PFSK-1 (cell line): ENCODE results near the gene CFAP77.

Experiments used
- FOXP2 ChIP-seq: optimal IDR thresholded peaks from 2 replicates; pipeline ENCODE3; 2011; ENCODE audit warnings: borderline replicate concordance, control low read depth, inconsistent platforms; ENCODE audit not compliant: insufficient read depth; ENCODE audit errors: extremely low read length, extremely low read depth
- POLR2AphosphoS5 ChIP-seq: IDR thresholded peaks from 2 replicates; pipeline ENCODE4 v1.6.1; 2012; ENCODE audit warnings: low read depth, mild to moderate bottlenecking, control low read depth, low read length, moderate library complexity
- SIN3A ChIP-seq: IDR thresholded peaks from 2 replicates; pipeline ENCODE4 v1.6.1; 2012; ENCODE audit warnings: mild to moderate bottlenecking, low read length, moderate library complexity, borderline replicate concordance; ENCODE audit not compliant: insufficient read depth
- TAF1 ChIP-seq: IDR thresholded peaks from 2 replicates; pipeline ENCODE4 v1.6.1; 2012; ENCODE audit warnings: low read length, control low read depth, borderline replicate concordance; ENCODE audit not compliant: insufficient read depth
- TF ChIP-seq, protein P1 (sequence below), 2 experiments: IDR thresholded peaks; 2 replicates each; pipeline versions ENCODE4 v1.6.1 to v1.8.0; 2011 to 2012; ENCODE audit warnings: low read depth in 2 of 2, low read length in 2 of 2, control low read depth in 1 of 2, inconsistent platforms in 1 of 2, mild to moderate bottlenecking in 1 of 2, moderate library complexity in 1 of 2; ENCODE audit not compliant: insufficient read depth in 1 of 2

Gene CFAP77

DNA sequence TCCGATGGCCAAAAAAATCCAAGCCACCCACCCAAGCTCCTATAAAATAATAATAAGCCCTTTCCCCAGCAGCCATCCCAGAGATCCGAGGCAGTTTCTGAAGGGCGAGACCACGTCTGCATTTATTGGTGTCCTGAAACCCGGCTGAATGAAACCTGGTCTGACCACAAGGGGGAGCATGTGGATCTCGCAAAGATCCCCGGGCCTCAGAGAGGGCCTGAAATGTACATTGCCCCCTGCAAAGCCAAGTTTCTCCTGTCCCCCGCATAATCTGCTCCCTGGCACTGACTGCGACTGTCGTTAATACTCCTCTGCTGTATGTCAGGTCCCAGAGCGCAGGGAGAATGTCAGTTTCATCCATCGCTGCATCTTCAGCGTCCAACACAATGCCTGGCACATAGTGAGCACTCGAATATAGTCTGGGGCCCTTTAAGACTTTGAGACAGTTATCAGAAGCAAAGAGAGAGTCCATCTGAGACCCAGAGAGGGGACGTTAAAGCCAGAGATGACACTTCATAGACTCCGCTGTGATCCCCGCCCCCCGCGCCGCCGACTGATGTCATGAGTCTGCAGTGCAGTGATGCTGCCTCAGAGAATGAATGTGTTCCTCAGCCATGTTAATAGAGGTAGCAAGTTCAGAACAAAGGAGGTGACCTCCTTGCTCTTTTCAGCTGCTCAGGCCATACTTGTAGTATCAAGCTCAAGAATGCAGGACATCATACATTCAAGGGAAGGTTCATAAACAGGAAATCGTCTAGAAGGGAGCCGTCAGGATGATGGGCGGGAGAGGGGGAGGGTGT, 97.9 kb downstream of the CFAP77 start:
- TF ChIP-seq, protein P1, sequence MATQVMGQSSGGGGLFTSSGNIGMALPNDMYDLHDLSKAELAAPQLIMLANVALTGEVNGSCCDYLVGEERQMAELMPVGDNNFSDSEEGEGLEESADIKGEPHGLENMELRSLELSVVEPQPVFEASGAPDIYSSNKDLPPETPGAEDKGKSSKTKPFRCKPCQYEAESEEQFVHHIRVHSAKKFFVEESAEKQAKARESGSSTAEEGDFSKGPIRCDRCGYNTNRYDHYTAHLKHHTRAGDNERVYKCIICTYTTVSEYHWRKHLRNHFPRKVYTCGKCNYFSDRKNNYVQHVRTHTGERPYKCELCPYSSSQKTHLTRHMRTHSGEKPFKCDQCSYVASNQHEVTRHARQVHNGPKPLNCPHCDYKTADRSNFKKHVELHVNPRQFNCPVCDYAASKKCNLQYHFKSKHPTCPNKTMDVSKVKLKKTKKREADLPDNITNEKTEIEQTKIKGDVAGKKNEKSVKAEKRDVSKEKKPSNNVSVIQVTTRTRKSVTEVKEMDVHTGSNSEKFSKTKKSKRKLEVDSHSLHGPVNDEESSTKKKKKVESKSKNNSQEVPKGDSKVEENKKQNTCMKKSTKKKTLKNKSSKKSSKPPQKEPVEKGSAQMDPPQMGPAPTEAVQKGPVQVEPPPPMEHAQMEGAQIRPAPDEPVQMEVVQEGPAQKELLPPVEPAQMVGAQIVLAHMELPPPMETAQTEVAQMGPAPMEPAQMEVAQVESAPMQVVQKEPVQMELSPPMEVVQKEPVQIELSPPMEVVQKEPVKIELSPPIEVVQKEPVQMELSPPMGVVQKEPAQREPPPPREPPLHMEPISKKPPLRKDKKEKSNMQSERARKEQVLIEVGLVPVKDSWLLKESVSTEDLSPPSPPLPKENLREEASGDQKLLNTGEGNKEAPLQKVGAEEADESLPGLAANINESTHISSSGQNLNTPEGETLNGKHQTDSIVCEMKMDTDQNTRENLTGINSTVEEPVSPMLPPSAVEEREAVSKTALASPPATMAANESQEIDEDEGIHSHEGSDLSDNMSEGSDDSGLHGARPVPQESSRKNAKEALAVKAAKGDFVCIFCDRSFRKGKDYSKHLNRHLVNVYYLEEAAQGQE (IDR thresholded peaks at IDR 0.05; ENCODE audit: insufficient read depth in 1 of 2, low read depth in 2 of 2, low read length in 2 of 2) = no peak
- no peak for TF ChIP-seq POLR2AphosphoS5
- no peak for TF ChIP-seq SIN3A
- no peak for TF ChIP-seq TAF1
- TF ChIP-seq FOXP2 = no peak

DNA sequence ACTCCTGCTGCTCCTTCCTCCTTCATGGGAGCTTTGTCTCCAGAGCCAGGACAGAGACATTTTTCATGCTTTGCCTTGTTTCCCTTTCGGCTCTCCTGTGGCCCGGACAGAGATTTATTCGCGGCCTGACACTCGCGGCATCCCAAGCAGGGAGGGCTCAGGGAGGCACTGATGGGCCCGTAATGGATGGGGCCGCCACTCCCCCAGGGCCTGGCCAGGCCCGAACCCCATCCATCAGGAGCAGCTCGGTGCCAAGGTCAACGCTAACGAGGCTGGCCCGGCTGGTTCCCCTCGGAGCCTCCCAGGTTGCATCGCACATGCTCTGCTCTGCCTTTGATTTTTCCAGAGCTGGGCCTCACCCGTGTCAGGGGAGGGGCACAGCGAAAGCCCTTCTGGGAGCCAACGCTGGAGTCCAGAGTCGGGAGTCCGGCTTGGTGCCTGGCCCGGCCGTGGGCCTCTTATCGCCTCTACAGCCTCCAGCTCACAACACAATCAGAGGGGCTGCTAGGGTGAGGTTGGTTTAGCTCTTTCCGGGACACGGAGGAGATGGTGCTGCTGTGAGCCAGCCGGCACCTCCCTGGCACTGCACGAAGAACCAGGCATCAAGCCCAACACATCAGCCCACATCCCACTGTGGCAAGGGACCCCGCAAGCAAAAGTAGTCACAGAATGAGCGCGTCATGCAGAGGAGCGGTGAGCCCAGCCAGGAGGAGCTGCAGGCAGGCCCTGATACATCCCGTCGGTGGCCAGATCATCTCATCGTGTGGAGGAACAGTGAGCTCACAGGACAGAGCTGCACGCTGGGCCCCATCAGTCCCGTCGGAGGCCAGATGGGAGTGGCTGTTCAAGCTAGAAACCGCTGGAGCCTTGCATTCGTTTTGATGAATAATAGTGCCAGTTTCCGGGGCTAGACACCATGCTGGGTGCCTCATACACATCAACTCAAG, 100.2 kb downstream of the CFAP77 start:
- TF ChIP-seq TAF1 = no peak
- no peak for TF ChIP-seq FOXP2
- TF ChIP-seq SIN3A = no peak

- TF ChIP-seq, protein P1 (IDR thresholded peaks at IDR 0.05; ENCODE audit: insufficient read depth in 1 of 2, low read depth in 2 of 2, low read length in 2 of 2) = no peak
- no peak for TF ChIP-seq SIN3A
- no peak for TF ChIP-seq FOXP2
- TF ChIP-seq TAF1 = no peak
- TF ChIP-seq POLR2AphosphoS5 = no peak
Observed at GRCh38 chr9:132511191-132511999, 101.4 kb downstream of the CFAP77 start.

GRCh38 chr9:132513416-132513815, 103.4 kb downstream of the CFAP77 start:
- TF ChIP-seq SIN3A = no peak
- TF ChIP-seq TAF1 = no peak
- no peak for TF ChIP-seq POLR2AphosphoS5
- TF ChIP-seq, protein P1 (IDR thresholded peaks at IDR 0.05; ENCODE audit: insufficient read depth in 1 of 2, low read depth in 2 of 2, low read length in 2 of 2) = no peak
- no peak for TF ChIP-seq FOXP2
